Neural cell (in vitro differentiated cells): ENCODE results near the gene TAF8. TPM values are rescaled to one million over a fixed set of nuclear protein-coding genes. Genes with fewer than 3 reads are reported as not detected.

Experiments used
- H2AFZ ChIP-seq: fragments of 200-600, 300-800 bp; sonication (generic), shearing (Covaris generic); 2 replicates; pipeline ENCODE4 v1.6.0; 2014; ENCODE audit warnings: low read depth, mild to moderate bottlenecking, antibody characterized with exemption, low read length, moderate library complexity
- H3F3A ChIP-seq: fragments of 200-600 bp; shearing (Covaris generic); 2 replicates; pipeline ENCODE4 v1.6.1; 2016; ENCODE audit warnings: mild to moderate bottlenecking, moderate library complexity, mixed read lengths, antibody characterized with exemption, low read length; ENCODE audit not compliant: insufficient read depth, poor library complexity, severe bottlenecking
- H3K27ac ChIP-seq: fragments of 200-600, 300-800 bp; sonication (generic), shearing (Covaris generic); 2 replicates; pipeline ENCODE4 v1.5.1; 2014; ENCODE audit warnings: mild to moderate bottlenecking, low read length, moderate library complexity
- H3K27me3 ChIP-seq: fragments of 300-800, 200-600 bp; sonication (generic), shearing (Covaris generic); 2 replicates; pipeline ENCODE4 v1.6.0; 2014; ENCODE audit warnings: mild to moderate bottlenecking, low read depth, low read length, moderate library complexity; ENCODE audit not compliant: insufficient read depth
- H3K36me3 ChIP-seq: fragments of 300-800, 200-600 bp; sonication (generic), shearing (Covaris generic); 2 replicates; pipeline ENCODE4 v1.5.1; 2014; ENCODE audit warnings: mild to moderate bottlenecking, antibody characterized with exemption, low read length, moderate library complexity; ENCODE audit not compliant: insufficient read depth
- H3K4me2 ChIP-seq: fragments of 300-800, 200-600 bp; sonication (generic), shearing (Covaris generic); 2 replicates; pipeline ENCODE4 v1.6.0; 2014; ENCODE audit warnings: mild to moderate bottlenecking, low read length
- H3K4me3 ChIP-seq: fragments of 300-800, 200-600 bp; sonication (generic), shearing (Covaris generic); 2 replicates; pipeline ENCODE4 v1.5.1; 2014; ENCODE audit warnings: mild to moderate bottlenecking, low read length, moderate library complexity
- H3K79me2 ChIP-seq: fragments of 200-600 bp; shearing (Covaris generic); replicated peaks from 2 replicates; pipeline ENCODE4 v1.6.0; 2014; ENCODE audit warnings: mild to moderate bottlenecking, low read length, moderate library complexity; ENCODE audit not compliant: insufficient read depth
- H3K9ac ChIP-seq: fragments of 300-800, 200-600 bp; sonication (generic), shearing (Covaris generic); 2 replicates; pipeline ENCODE4 v1.6.1; 2016; ENCODE audit warnings: mild to moderate bottlenecking, low read length, mixed read lengths
- H3K9me2 ChIP-seq: fragments of 200-600 bp; shearing (Covaris generic); 2 replicates; pipeline ENCODE4 v1.6.1; 2016; ENCODE audit warnings: mild to moderate bottlenecking, low read length, mixed read lengths; ENCODE audit not compliant: insufficient read depth
- H3K9me3 ChIP-seq: fragments of 200-600, 300-800 bp; sonication (generic), shearing (Covaris generic); 2 replicates; pipeline ENCODE4 v1.6.1; 2016; ENCODE audit warnings: mild to moderate bottlenecking, mixed run types, low read length, moderate library complexity, mixed read lengths
- H4K20me1 ChIP-seq: fragments of 200-600 bp; shearing (Covaris generic); 2 replicates; pipeline ENCODE4 v1.6.1; 2016; ENCODE audit warnings: mild to moderate bottlenecking, mixed run types; ENCODE audit not compliant: insufficient read depth
- CTCF ChIP-seq: fragments of 450-650 bp; IDR thresholded peaks from 2 replicates; pipeline ENCODE4 v1.5.1; 2014; ENCODE audit warnings: antibody characterized with exemption, mild to moderate bottlenecking, moderate library complexity; ENCODE audit not compliant: poor library complexity, severe bottlenecking
- EP300 ChIP-seq: fragments of 450-650 bp; conservative IDR thresholded peaks from 2 replicates; pipeline ENCODE4 v1.6.1; 2014; ENCODE audit warnings: antibody characterized with exemption, mild to moderate bottlenecking, moderate library complexity; ENCODE audit not compliant: poor library complexity, severe bottlenecking
- EZH2 ChIP-seq: fragments of 200-600, 300-800 bp; shearing (Covaris generic), sonication (generic); IDR thresholded peaks from 2 replicates; pipeline ENCODE4 v1.6.1; 2014; ENCODE audit warnings: antibody characterized with exemption, low read length, borderline replicate concordance, mild to moderate bottlenecking; ENCODE audit not compliant: insufficient read depth, poor library complexity, severe bottlenecking
- MXI1 ChIP-seq: fragments of 450-650 bp; conservative IDR thresholded peaks from 2 replicates; pipeline ENCODE4 v1.6.1; 2014; ENCODE audit warnings: antibody characterized with exemption, mild to moderate bottlenecking; ENCODE audit not compliant: poor library complexity, severe bottlenecking
- POLR2AphosphoS5 ChIP-seq: IDR thresholded peaks from 2 replicates; pipeline ENCODE4 v1.6.1; 2012
- RAD21 ChIP-seq: fragments of 450-650 bp; conservative IDR thresholded peaks from 2 replicates; pipeline ENCODE4 v1.6.1; 2014; ENCODE audit warnings: antibody characterized with exemption, mild to moderate bottlenecking, moderate library complexity
- REST ChIP-seq: IDR thresholded peaks from 2 replicates; pipeline ENCODE4 v1.6.1; 2012; ENCODE audit warnings: borderline replicate concordance
- SMC3 ChIP-seq: fragments of 450-650 bp; conservative IDR thresholded peaks from 2 replicates; pipeline ENCODE4 v1.6.1; 2014; ENCODE audit warnings: antibody characterized with exemption, mild to moderate bottlenecking, moderate library complexity; ENCODE audit not compliant: poor library complexity
- TAF1 ChIP-seq: IDR thresholded peaks from 2 replicates; pipeline ENCODE4 v1.6.1; 2012; ENCODE audit warnings: low read depth
- polyA plus RNA-seq: library from polyadenylated mRNA; depleted of rRNA; stranded (reverse); fragments of >200 nt; gene quantifications from 2 replicates; pipeline ENCODE4 v1.2.3, GENCODE V29; 2014

The TAF8 gene
- polyA plus RNA-seq, 1 donor from 2014 or later: 5.1 TPM

DNA sequence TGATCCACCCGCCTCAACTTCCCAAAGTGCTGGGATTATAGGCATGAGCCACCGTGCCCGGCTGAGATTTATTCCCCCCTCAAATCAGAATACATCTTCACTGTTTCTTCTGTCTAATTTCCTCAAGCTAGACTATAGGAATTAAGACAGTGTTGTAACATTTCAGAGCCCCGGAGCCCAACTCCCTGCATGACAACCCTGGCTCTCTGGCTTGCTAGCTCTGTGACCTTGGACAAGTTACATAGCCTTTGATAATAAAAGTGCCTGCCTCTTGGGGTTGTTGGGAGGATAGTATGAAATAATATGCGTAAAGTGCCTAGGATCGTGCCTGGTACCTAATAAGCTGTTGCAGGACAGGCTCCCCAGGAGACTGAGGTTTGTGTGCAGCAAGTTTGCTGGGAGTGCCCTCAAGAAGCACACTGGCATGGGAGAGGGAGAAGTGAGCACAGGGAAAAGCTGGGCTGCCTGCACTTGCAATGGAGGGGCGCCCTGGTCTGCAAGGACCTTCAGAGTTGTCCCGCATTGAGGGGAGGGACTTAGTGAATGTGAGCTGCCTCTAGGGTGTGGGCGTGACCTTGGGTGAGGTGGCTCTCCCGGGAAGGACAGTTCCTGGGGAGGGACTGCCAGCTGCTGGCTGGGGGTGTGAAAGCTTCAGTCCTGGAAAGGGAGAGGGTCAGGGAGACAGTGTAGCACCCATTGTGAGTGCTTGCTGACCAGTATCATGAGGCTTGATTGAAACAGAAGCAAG, 43.4 kb downstream of the TAF8 start:
- H3F3A ChIP-seq: no peaks in the 10 kb centered on the region
- no peaks in the 10 kb centered on the region for H4K20me1 ChIP-seq
- no peak overlapping the region for H3K9ac ChIP-seq
- H3K79me2 ChIP-seq: no peaks in the 10 kb centered on the region
- H3K36me3 ChIP-seq: no peaks in the 10 kb centered on the region
- H3K4me2 ChIP-seq: no peak overlapping the region
- H3K9me2 ChIP-seq: no peaks in the 10 kb centered on the region
- H3K27me3 ChIP-seq: no peaks in the 10 kb centered on the region
- H2AFZ ChIP-seq: no peak overlapping the region
- no peaks in the 10 kb centered on the region for H3K9me3 ChIP-seq
- no peak overlapping the region for H3K27ac ChIP-seq
- no peak overlapping the region for H3K4me3 ChIP-seq
- no peak for TF ChIP-seq SMC3
- TF ChIP-seq EP300: no peak
- no peak for TF ChIP-seq REST
- no peak for TF ChIP-seq RAD21
- TF ChIP-seq MXI1: no peak
- TF ChIP-seq CTCF: no peak
- no peak for TF ChIP-seq TAF1
- no peak for TF ChIP-seq POLR2AphosphoS5

DNA sequence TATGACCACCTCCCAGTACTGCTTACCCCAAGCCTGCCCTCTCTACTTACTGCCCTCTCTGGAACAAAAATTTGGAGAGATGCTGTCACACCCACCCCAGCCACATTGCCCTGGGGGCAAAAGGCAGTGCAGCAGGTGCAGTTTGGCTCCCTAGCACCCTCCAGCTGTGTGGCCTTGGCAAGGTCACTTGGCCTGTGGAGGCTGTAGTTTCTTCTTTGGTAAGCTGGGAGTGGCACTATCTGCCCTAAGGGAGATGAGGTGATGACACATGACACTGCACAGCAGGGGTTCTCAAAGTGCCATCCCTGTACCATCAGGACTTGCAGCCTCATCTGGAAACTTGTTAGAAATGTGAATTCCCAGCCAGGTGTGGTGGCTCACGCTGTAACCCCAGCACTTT, 44.8 kb downstream of the TAF8 start:
- Histone ChIP-seq H3K4me2 (no peak overlapping the region), H3K27ac (no peak overlapping the region), H2AFZ (no peak overlapping the region), H3K9me2 (no peaks in the 10 kb centered on the region), H3F3A (no peaks in the 10 kb centered on the region), H3K27me3 (no peaks in the 10 kb centered on the region), H3K9me3 (no peaks in the 10 kb centered on the region), H3K9ac (no peak overlapping the region), H4K20me1 (no peaks in the 10 kb centered on the region), H3K36me3 (no peaks in the 10 kb centered on the region), H3K4me3 (no peak overlapping the region), H3K79me2 (no peaks in the 10 kb centered on the region)
- no peak for TF ChIP-seq RAD21
- TF ChIP-seq SMC3: no peak
- no peak for TF ChIP-seq REST
- TF ChIP-seq EZH2: no peak
- TF ChIP-seq POLR2AphosphoS5: no peak
- TF ChIP-seq TAF1: no peak
- no peak for TF ChIP-seq EP300
- TF ChIP-seq CTCF: no peak
- no peak for TF ChIP-seq MXI1
